ENCODE results near the gene DNAJC4.

DNAJC4 gene

DNA sequence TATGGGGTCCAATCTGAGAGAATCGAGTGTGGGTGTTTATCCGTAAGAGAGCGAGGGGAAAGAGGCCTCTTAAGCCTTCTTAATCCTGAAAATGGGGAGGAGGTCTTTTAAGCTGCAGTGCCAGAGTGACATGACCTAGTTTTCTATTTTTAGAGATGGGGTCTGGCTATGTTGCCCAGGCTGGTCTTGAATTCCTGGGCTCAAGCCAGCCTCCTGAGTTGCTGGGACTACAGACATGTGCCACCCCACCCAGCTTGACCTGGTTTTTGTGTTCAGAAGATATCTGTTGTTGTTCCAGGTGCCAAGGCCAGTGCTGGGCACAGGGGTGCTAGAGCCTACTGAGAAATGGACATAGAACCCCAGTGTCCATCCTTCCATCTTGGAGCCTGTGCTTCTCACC, 52.7 kb downstream of the DNAJC4 start:
- DNase-seq = no peak
